Subcutaneous preadipocyte (primary cell): ENCODE measurements around the gene ZBTB45. TPM values are rescaled to one million over a fixed set of nuclear protein-coding genes. Genes with fewer than 3 reads are reported as not detected.

Source experiments
- small RNA-seq: library from RNA; depleted of rRNA; stranded (forward); fragments of <200 nt; gene quantifications from one replicate; pipeline ENCODE3, GENCODE V24; 2012
- total RNA-seq: library from RNA; depleted of rRNA; stranded (reverse); fragments of >200 nt; gene quantifications from 2 replicates; pipeline ENCODE4 v1.2.3, GENCODE V29; 2012

Gene ZBTB45
- 7.0 and 7.4 TPM in 2 replicates for total RNA-seq

DNA sequence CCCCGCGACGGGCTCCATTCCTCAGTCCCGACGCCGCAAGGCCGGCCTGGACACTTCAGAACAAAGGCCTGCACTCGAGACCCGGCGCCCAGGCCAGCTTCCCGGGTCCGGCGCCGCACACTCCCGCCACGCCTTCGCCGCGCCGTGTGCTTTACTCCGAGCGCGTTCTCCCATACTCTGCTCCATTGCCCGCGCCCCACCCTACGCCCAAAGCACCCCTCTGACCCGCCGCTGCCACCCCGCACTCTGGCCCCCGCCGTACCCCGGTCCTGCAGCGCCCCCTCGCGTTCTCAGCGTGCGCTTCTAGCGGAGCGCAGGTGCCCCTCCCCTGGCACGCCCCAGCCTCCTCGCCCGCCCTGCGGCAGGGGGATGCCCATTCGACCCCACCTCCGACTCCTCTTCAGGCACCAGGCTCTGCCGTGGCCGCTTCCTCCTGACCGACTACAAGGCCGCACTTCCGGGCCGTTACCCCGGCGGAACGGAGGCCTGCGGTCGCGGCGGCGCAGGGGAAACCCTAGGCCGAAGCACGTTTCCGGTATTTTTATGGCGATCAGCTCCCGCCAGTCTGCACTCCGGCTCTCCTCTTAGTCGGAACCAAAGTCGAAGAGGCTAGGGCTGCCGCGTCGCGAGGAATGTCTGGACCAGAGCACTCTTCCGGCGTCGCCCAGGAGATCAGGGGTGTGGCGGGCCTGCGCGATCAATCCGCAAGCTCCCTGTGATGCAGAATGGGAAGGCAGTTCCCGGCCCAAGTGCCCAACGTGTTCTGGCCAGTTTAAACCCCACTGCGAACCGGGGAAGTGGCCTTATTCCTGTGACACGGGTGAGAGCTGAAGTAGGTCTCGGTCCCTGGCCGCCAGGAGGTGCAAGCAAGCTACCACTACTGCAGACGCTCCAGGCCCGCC lies at the start of gene ZBTB45:
TSS of gene ZBTB45 (minus strand) at position 456 of the 902 bp plus-strand sequence. CDS start 2,137 bp downstream, outside the sequence.

DNA sequence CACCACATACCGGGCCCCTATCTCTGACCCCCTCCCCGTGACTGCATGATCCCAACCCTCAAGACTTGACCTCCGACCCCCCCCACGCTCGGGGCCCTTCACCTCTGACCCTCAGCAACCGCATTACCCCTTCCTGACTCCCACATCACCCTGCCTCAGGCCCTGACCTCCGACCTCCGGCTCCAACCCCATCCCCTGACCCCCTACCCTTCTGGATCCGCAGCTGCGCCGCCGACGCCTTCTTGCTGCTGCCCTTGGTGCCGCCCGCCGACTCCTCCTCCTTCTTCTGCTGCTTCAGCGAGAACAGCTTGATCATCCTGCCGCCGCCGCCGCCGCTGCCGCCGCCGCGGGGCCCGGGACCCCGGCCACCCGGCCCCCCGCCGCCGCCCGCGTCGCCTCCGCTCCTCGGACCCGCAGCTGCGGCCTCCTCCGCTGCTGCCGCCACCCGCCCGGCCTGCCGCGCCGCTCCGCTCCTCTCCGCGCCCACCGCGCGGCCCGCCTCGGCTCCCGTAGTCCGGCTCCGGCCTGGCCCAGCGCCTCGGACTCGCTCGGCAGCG lies 38.5 kb upstream of the ZBTB45 start, which contains the start of gene UBE2M:
TSS of gene UBE2M (minus strand) at position 546 of the 557 bp plus-strand sequence. CDS start at position 316, 230 bp downstream.

DNA sequence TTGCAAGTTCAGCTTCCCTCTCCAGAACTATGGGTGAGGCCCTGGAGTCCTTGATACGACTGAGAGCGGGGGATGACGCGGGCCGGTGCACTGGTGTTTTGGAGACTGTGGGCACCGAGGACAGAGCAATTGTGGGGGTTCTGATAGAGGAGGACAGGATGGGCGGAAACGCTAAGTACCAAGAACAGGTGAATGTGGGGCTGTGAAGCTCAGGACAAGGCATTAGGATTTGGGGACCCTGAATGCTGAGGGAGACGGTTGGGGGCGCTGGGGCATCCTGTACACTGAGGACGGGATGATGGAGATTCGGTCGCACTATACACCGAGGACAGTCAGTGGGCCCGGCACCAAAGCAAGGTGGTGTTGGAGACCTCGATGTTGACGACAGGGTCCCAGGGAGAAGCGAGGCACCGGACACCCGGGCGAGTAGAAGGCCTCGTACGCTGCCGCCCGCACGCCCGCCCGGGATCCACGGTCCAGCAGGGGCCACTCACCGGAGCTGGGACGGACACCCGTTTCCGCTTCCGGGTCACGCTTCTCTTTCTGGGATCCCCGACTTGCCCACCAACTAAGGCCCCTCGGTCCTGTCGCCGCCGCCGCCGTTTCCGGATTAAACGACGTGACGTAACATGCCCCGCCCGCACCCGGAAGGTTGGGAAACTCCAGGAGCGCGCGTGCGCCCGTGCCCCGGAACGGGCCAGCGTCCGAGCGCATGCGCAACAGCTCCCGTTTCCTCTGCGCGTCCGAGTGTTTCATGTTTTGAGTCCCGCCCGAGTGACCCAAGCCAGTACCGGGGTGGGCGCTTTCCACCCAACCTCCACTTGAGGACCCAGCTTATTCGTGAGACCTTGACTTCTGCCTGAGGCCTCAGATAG lies 35.1 kb upstream of the ZBTB45 start, which contains the start of gene CHMP2A:
TSS of gene CHMP2A (minus strand) at position 612 of the 875 bp plus-strand sequence. CDS start 893 bp downstream, outside the sequence.

DNA sequence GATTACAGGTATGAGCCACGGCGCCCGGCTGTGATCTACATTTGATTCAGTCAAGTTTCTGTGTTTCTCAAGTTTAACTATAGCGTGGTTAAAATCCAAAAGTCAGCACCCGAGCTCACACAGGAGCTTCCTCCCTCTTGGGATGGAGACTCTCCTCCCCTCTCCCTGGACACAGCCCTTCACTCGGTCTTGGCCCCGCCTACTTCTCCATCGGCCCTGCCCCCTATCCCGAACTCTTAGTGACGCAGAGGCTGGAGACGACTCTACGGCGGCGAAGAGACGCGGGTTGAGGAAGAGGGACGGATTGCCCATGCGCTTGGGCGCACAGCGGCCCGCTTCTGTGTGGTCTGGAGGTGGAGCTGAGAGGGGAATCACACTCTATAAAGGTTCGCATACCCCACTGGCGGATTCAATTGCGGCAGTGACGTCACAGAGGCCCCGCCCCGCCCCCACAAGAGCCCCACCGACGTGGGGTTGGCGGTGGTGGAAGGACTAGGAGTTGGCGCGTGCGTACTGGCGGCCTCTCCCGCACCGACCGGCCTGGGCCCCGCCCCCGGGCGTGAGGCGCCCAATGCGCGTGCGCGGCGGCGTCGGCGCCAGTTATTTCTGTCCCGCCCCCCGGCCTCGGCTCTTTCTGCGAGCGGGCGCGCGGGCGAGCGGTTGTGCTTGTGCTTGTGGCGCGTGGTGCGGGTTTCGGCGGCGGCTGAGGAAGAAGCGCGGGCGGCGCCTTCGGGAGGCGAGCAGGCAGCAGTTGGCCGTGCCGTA lies 24.4 kb upstream of the ZBTB45 start, which contains the start of gene TRIM28:
TSS of gene TRIM28 (plus strand) at position 239 of the 765 bp plus-strand sequence. CDS start 694 bp downstream, outside the sequence.

DNA sequence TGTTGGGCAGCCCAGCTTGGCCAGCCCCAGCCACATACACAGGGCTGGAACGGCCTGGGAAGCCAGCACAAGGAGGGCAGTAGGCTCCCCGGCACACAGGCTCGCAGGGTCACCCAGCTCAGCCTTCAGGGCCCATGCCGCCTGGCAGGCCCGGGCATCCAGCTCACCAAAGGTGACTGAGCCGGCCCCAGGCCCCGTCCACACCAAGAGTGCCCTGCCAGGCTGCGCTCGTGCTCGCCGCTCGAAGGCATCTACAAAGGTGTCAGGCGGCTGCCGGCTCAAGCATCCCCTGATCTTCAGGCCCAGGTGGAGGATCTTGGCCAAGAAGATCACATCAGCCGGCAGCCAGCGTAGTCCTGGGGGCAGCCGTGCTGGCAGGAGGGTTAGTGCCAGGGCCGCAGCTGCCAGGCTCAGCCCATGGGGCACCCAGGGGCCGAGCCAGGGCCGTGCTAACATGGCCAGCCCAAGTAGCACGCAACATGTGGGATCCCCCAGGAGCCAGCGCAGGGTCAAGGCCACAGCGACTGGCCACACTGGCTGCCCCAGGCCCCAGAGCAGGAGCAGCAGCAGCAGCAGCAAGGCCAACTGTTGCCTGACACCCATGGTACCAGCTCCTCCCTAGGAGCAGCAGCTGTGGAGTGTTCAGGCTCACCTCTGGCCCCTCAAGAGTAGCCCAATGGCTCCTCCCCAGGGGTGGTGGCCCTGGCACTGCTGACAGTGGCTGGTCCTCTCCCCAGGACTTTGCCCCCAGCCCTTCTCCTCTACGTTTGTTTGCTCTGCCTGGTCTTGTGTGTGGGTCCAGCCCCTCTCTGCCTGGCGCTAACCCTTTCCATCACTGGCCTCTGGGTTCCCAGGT lies 8.0 kb downstream of the ZBTB45 start, which contains the start of gene SLC27A5:
TSS of gene SLC27A5 (minus strand) at position 640 of the 856 bp plus-strand sequence. CDS start at position 603, 37 bp downstream.

DNA sequence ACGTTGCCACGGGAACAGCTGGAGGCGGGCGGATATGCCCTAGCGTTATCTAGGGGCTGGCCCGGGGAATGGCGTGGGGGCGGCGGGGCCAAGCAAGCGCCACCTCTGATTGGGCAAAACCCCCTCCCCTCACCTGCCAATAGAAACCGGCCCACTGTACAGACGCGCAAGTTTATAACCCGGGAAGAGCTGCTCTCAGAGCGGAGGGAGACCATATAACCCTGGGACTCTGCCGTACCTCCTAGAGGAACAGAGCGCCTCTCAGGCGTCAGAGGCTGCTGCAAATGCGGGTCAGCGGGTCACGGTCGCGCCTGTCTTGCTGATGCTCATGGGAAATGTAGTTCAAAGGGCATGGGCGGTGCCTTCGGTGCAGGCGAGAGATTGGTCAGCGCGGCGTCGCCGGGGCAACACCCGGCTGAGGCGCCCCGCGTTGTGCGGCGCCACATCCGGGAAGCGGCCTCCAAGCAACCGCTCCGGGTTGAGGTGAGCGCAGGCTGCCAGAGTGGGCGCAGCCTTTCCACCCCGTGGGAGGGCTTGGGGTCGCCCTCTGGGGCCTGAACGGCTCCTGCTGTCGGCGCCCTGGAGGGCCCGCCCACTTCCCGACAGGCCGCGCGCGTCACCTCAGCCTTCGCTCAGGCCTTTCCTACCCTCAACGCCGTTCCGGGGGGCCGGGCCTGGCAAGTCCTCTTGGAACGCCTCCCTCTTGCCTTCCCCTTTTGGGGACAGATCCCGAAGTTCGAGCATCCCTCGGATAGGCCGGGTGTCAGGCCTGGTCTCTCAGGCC lies 43.7 kb downstream of the ZBTB45 start, which contains the start of gene ZNF446:
TSS of gene ZNF446 (plus strand) at position 639 of the 784 bp plus-strand sequence. CDS start 867 bp downstream, outside the sequence.

DNA sequence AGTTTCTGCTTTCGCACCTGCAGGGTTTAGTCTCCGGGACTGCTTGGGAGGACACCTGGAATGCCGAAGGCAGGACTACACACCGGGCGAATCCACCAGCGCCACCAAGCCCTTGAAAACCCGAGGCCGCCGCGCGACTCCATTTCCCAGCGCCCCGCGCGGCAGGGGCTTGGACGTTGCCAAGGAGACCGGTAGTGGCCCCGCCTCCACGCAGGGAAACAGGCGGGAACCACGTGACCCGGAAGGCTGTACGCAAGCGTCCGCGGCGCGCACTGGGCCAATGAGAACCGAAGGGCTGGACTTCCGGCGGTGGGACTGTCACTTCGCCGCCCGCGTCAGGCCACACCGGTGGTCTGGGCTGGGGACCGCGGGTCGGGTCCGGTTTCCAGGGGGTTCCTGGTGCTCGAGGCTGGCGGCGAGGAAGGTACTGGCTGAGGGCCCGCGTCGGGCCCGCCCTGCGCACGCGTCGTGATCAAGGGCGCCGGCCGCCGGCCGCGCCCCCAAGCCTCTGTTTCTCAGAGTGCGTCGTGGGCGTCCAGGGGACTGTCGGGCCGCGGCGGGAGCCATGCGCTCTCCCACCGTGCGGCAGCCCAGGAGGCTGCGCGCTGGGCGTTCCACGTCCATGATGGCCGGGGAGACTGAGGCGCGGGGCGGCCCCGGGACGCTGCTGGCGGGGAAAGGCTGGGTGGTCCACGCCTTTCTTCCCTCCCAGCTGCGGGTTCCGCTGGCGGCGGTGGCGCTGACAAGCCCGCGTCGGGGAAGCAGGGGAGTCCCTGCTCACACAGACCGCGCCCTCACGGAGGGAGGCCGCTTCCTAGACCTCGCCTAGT lies 52.6 kb downstream of the ZBTB45 start, which contains the start of gene ZNF324:
TSS of gene ZNF324 (plus strand) at position 321 of the 830 bp plus-strand sequence. CDS start 2,106 bp downstream, outside the sequence.

Small RNA genes within 50 kb of the gene (small RNA-seq; reads per million reads assigned to genes)
- 0.19 reads per million for gene MIR6807
- gene RN7SL525P: not detected
- not detected for gene RN7SL693P
- not detected for gene RNU6-1337P

Other genes starting within 250 kb of the ZBTB45 start
- gene ZNF8, start 240.9 kb downstream of the ZBTB45 start, total RNA-seq: 6.2 and 8.2 TPM in 2 replicates
- 23.1 and 27.0 TPM in 2 replicates for gene ERVK3-1, start 214.4 kb downstream of the ZBTB45 start, total RNA-seq
- 3.3 and 4.1 TPM in 2 replicates for gene ZSCAN22, start 192.8 kb downstream of the ZBTB45 start, total RNA-seq
- gene A1BG, start 166.3 kb downstream of the ZBTB45 start, total RNA-seq: 1.4 and 1.5 TPM in 2 replicates
- 0.73 and 0.78 TPM in 2 replicates for gene ZNF497, start 157.1 kb downstream of the ZBTB45 start, total RNA-seq
- gene ZNF837, start 138.8 kb downstream of the ZBTB45 start, total RNA-seq: 2.2 and 2.5 TPM in 2 replicates
- 1,563 and 2,739 TPM in 2 replicates for gene RPS5, start 132.5 kb downstream of the ZBTB45 start, total RNA-seq
- 0.37 and 0.59 TPM in 2 replicates for gene RNF225, start 124.2 kb downstream of the ZBTB45 start, total RNA-seq
- 16.5 and 20.9 TPM in 2 replicates for gene ZNF584, start 111.2 kb downstream of the ZBTB45 start, total RNA-seq
- gene ZNF132, start 79.7 kb downstream of the ZBTB45 start, total RNA-seq: 7.0 and 7.2 TPM in 2 replicates
- gene ZNF324B, start 68.2 kb downstream of the ZBTB45 start, total RNA-seq: 11.8 and 14.5 TPM in 2 replicates
- 13.9 and 16.2 TPM in 2 replicates for gene ZNF324, start 52.7 kb downstream of the ZBTB45 start, total RNA-seq
- 9.0 and 12.9 TPM in 2 replicates for gene ZNF446, start 43.5 kb downstream of the ZBTB45 start, total RNA-seq
- gene SLC27A5, start 7.8 kb downstream of the ZBTB45 start, total RNA-seq: 4.3 and 5.1 TPM in 2 replicates
- 362 and 460 TPM in 2 replicates for gene TRIM28, start 24.3 kb upstream of the ZBTB45 start, total RNA-seq
- gene CHMP2A, start 35.3 kb upstream of the ZBTB45 start, total RNA-seq: 80.5 and 113 TPM in 2 replicates
- 73.5 TPM in 2 replicates for gene UBE2M, start 38.8 kb upstream of the ZBTB45 start, total RNA-seq
- 21.3 and 22.9 TPM in 2 replicates for gene MZF1, start 53.5 kb upstream of the ZBTB45 start, total RNA-seq